Osteoblast (primary cell): Measurements from ENCODE around the gene TANK. TPM values are rescaled to one million over a fixed set of nuclear protein-coding genes. Genes with fewer than 3 reads are reported as not detected.

Source experiments
- DNase-seq: peaks from one replicate; pipeline ENCODE4 v3.0.0; 2011; ENCODE audit warnings: low spot score, mixed read lengths; ENCODE audit not compliant: insufficient read length; ENCODE audit errors: missing footprints
- H2AFZ ChIP-seq: 2 replicates; pipeline ENCODE4 v1.6.0; 2011; ENCODE audit warnings: mild to moderate bottlenecking, low read length
- H3K27ac ChIP-seq: 2 replicates; pipeline ENCODE4 v1.5.1; 2011; ENCODE audit warnings: mild to moderate bottlenecking, low read depth, low read length, moderate library complexity
- H3K27me3 ChIP-seq: 2 replicates; pipeline ENCODE4 v1.6.0; 2012; ENCODE audit warnings: mild to moderate bottlenecking, control low read depth, inconsistent platforms, low read length, moderate library complexity; ENCODE audit not compliant: insufficient read depth
- H3K36me3 ChIP-seq: 2 replicates; pipeline ENCODE4 v1.5.1; 2011; ENCODE audit warnings: mild to moderate bottlenecking, low read length, control low read depth, moderate library complexity; ENCODE audit not compliant: insufficient read depth
- H3K4me1 ChIP-seq: 2 replicates; pipeline ENCODE4 v1.5.1; 2011; ENCODE audit warnings: mild to moderate bottlenecking, low read length, control low read depth, moderate library complexity; ENCODE audit not compliant: insufficient read depth
- H3K4me2 ChIP-seq: 2 replicates; pipeline ENCODE4 v1.6.0; 2011; ENCODE audit warnings: mild to moderate bottlenecking, low read length; ENCODE audit not compliant: insufficient read depth
- H3K4me3 ChIP-seq: fragments of 200-600 bp; sonication (generic); 3 replicates; pipeline ENCODE4 v1.5.1; 2012; ENCODE audit warnings: mild to moderate bottlenecking, low read length, inconsistent platforms; ENCODE audit not compliant: insufficient read depth
- H3K79me2 ChIP-seq: 2 replicates; pipeline ENCODE4 v1.6.0; 2012; ENCODE audit warnings: mild to moderate bottlenecking, low read length, control low read depth, inconsistent platforms; ENCODE audit not compliant: insufficient read depth
- H3K9me3 ChIP-seq: 2 replicates; pipeline ENCODE4 v1.5.1; 2011; ENCODE audit warnings: low read depth, low read length, control low read depth
- H4K20me1 ChIP-seq: 2 replicates; pipeline ENCODE4 v1.6.0; 2012; ENCODE audit warnings: mild to moderate bottlenecking, low read length, control low read depth; ENCODE audit not compliant: insufficient read depth
- CTCF ChIP-seq: IDR thresholded peaks from 2 replicates; pipeline ENCODE4 v1.5.1; 2011; ENCODE audit warnings: mild to moderate bottlenecking, low read depth, low read length, moderate library complexity; ENCODE audit errors: extremely low read depth
- total RNA-seq: library from RNA; depleted of rRNA; stranded (reverse); fragments of >200 nt; gene quantifications from 2 replicates; pipeline ENCODE4 v1.2.3, GENCODE V29; 2012

The TANK gene
- total RNA-seq, 1 donor = 127 TPM

- no peak for TF ChIP-seq CTCF
- no peak overlapping the region for H3K4me3 ChIP-seq
- no peaks in the 10 kb centered on the region for H3K79me2 ChIP-seq
- H3K27ac ChIP-seq = peak overlapping the region; percentile 17
- peaks cover 27% of the 10 kb centered on the region for H3K4me1 ChIP-seq
- H4K20me1 ChIP-seq = no peaks in the 10 kb centered on the region
- H2AFZ ChIP-seq = no peak overlapping the region
- no peaks in the 10 kb centered on the region for H3K9me3 ChIP-seq
- no peaks in the 10 kb centered on the region for H3K27me3 ChIP-seq
- no peak for DNase-seq
- peaks cover 34% of the 10 kb centered on the region for H3K36me3 ChIP-seq
- peak overlapping the region; percentile 3 for H3K4me2 ChIP-seq
These were observed 48.4 kb downstream of the TANK start for GRCh38 chr2:161208527-161209139.

GRCh38 chr2:161209902-161210301 lies 49.7 kb downstream of the TANK start:
- no peaks in the 10 kb centered on the region for H3K79me2 ChIP-seq
- no peaks in the 10 kb centered on the region for H3K27me3 ChIP-seq
- no peak for TF ChIP-seq CTCF
- peaks cover 24% of the 10 kb centered on the region for H3K36me3 ChIP-seq
- H3K9me3 ChIP-seq = no peaks in the 10 kb centered on the region
- no peak overlapping the region for H3K27ac ChIP-seq
- H2AFZ ChIP-seq = no peak overlapping the region
- H4K20me1 ChIP-seq = no peaks in the 10 kb centered on the region
- no peak overlapping the region for H3K4me2 ChIP-seq
- H3K4me3 ChIP-seq = no peak overlapping the region
- DNase-seq = no peak
- peaks cover 27% of the 10 kb centered on the region for H3K4me1 ChIP-seq

- H3K27me3 ChIP-seq = no peaks in the 10 kb centered on the region
- DNase-seq = no peak
- H3K4me2 ChIP-seq = no peak overlapping the region
- TF ChIP-seq CTCF = no peak
- H3K36me3 ChIP-seq = peaks cover 16% of the 10 kb centered on the region
- no peaks in the 10 kb centered on the region for H3K79me2 ChIP-seq
- peaks cover 14% of the 10 kb centered on the region for H3K4me1 ChIP-seq
- no peak overlapping the region for H3K27ac ChIP-seq
- H4K20me1 ChIP-seq = no peaks in the 10 kb centered on the region
- no peak overlapping the region for H3K4me3 ChIP-seq
- no peak overlapping the region for H2AFZ ChIP-seq
- H3K9me3 ChIP-seq = no peaks in the 10 kb centered on the region
These were observed 57.5 kb downstream of the TANK start for GRCh38 chr2:161217597-161218185.

GRCh38 chr2:161219211-161219610 lies 59.0 kb downstream of the TANK start:
- Histone ChIP-seq H3K4me2 (no peak overlapping the region), H3K4me3 (no peak overlapping the region), H2AFZ (no peak overlapping the region), H3K36me3 (peaks cover 7% of the 10 kb centered on the region), H3K27ac (no peak overlapping the region), H3K79me2 (no peaks in the 10 kb centered on the region), H3K4me1 (peaks cover 14% of the 10 kb centered on the region), H4K20me1 (no peaks in the 10 kb centered on the region), H3K9me3 (no peaks in the 10 kb centered on the region), H3K27me3 (no peaks in the 10 kb centered on the region)
- no peak for DNase-seq
- no peak for TF ChIP-seq CTCF
